Smooth muscle cell (in vitro differentiated cells): Measurements from ENCODE around the gene PIPOX. TPM values are rescaled to one million over a fixed set of nuclear protein-coding genes. Genes with fewer than 3 reads are reported as not detected.

Experiments
- DNase-seq: peaks from one replicate; lab custom pipeline; 2025; ENCODE audit not compliant: unreplicated experiment; lab: John Stamatoyannopoulos, UW
- H2AFZ ChIP-seq: fragments of 200-600 bp; sonication (generic); 2 replicates; pipeline ENCODE4 v1.6.0; 2016; ENCODE audit warnings: antibody characterized with exemption, low read depth, mild to moderate bottlenecking
- H3F3A ChIP-seq: fragments of 200-600 bp; sonication (generic); 2 replicates; pipeline ENCODE4 v1.6.0; 2017; ENCODE audit warnings: antibody characterized with exemption, low read depth
- H3K27ac ChIP-seq: fragments of 200-600 bp; sonication (generic); 2 replicates; pipeline ENCODE4 v1.5.1; 2016; ENCODE audit warnings: low read depth, mild to moderate bottlenecking
- H3K27me3 ChIP-seq: fragments of 200-600 bp; sonication (generic); 2 replicates; pipeline ENCODE4 v1.6.1; 2016; ENCODE audit warnings: low read depth, mild to moderate bottlenecking
- H3K36me3 ChIP-seq: fragments of 200-600 bp; sonication (generic); 2 replicates; pipeline ENCODE4 v1.5.1; 2016; ENCODE audit warnings: low read depth
- H3K4me1 ChIP-seq: fragments of 200-600 bp; sonication (generic); 2 replicates; pipeline ENCODE4 v1.5.1; 2016; ENCODE audit warnings: low read depth
- H3K4me2 ChIP-seq: fragments of 200-600 bp; sonication (generic); 2 replicates; pipeline ENCODE4 v1.6.0; 2016; ENCODE audit warnings: mild to moderate bottlenecking
- H3K4me3 ChIP-seq: fragments of 200-600 bp; sonication (generic); 2 replicates; pipeline ENCODE4 v1.5.1; 2016; ENCODE audit warnings: mild to moderate bottlenecking
- H3K79me2 ChIP-seq: fragments of 200-600 bp; sonication (generic); 2 replicates; pipeline ENCODE4 v1.6.0; 2016; ENCODE audit warnings: low read depth, mild to moderate bottlenecking
- H3K9ac ChIP-seq: fragments of 200-600 bp; sonication (generic); 2 replicates; pipeline ENCODE4 v1.6.0; 2016; ENCODE audit warnings: low read depth
- H3K9me3 ChIP-seq: fragments of 200-600 bp; sonication (generic); replicated peaks from 2 replicates; pipeline ENCODE4 v1.5.1; 2016; ENCODE audit warnings: low read depth
- H4K20me1 ChIP-seq: fragments of 200-600 bp; sonication (generic); 2 replicates; pipeline ENCODE4 v1.6.0; 2016; ENCODE audit warnings: low read depth
- CTCF ChIP-seq: fragments of 200-600 bp; sonication (generic); IDR thresholded peaks from 2 replicates; pipeline ENCODE4 v1.5.1; 2017; ENCODE audit warnings: borderline replicate concordance, mild to moderate bottlenecking, antibody characterized with exemption; ENCODE audit not compliant: insufficient read depth, poor library complexity, severe bottlenecking
- WGBS: methylation state at CpG from one replicate; pipeline ENCODE4 v1.1.7; 2016; ENCODE audit warnings: low lambda C conversion rate; 5-methylcytosine and 5-hydroxymethylcytosine counted together
- polyA plus RNA-seq: library from polyadenylated mRNA; unstranded; fragments of >200 nt; fragmentation: Nextera tagmentation; extraction: Ambion mirVana; gene quantifications from 2 replicates; pipeline ENCODE4 v1.2.1, GENCODE V29; 2016
- total RNA-seq: library from RNA; depleted of rRNA; stranded (reverse); fragments of >200 nt; gene quantifications from 2 replicates; pipeline ENCODE4 v1.2.3, GENCODE V29; 2014

The PIPOX gene
- total and polyA plus RNA-seq, 2 experiments from 2014 or later: 0.63 to 1.3 TPM

- Histone ChIP-seq H3K79me2 (no peaks in the 10 kb centered on the region), H3K27ac (no peak overlapping the region), H3F3A (peaks cover 7% of the 10 kb centered on the region), H3K4me3 (no peak overlapping the region), H3K27me3 (peaks cover 19% of the 10 kb centered on the region), H3K4me2 (no peak overlapping the region), H3K9me3 (peaks cover 5% of the 10 kb centered on the region), H2AFZ (no peak overlapping the region), H4K20me1 (no peaks in the 10 kb centered on the region), H3K4me1 (peaks cover 30% of the 10 kb centered on the region), H3K36me3 (no peaks in the 10 kb centered on the region), H3K9ac (no peak overlapping the region)
- DNase-seq: no peak
- WGBS: 84% methylated on average over 5 of the region's 5 CpGs
- TF ChIP-seq CTCF: no peak
Observed at GRCh38 chr17:29036584-29036983, 6.4 kb upstream of the PIPOX start.

GRCh38 chr17:29037739-29038084, 5.2 kb upstream of the PIPOX start:
- Histone ChIP-seq H3K9ac (no peak overlapping the region), H3K9me3 (peaks cover 5% of the 10 kb centered on the region), H3K4me3 (no peak overlapping the region), H3K4me2 (no peak overlapping the region), H3K27me3 (peaks cover 8% of the 10 kb centered on the region), H2AFZ (no peak overlapping the region), H3F3A (peaks cover 7% of the 10 kb centered on the region), H3K79me2 (no peaks in the 10 kb centered on the region), H4K20me1 (no peaks in the 10 kb centered on the region), H3K4me1 (peaks cover 33% of the 10 kb centered on the region), H3K36me3 (no peaks in the 10 kb centered on the region), H3K27ac (no peak overlapping the region)
- no peak for DNase-seq
- WGBS: 90% methylated on average over 10 of the region's 10 CpGs
- TF ChIP-seq CTCF: no peak

GRCh38 chr17:29038085-29038795, 4.7 kb upstream of the PIPOX start:
- Histone ChIP-seq H3K9me3 (peaks cover 5% of the 10 kb centered on the region), H3K27ac (no peak overlapping the region), H3K79me2 (no peaks in the 10 kb centered on the region), H3K4me2 (no peak overlapping the region), H3K36me3 (no peaks in the 10 kb centered on the region), H4K20me1 (no peaks in the 10 kb centered on the region), H3K4me3 (no peak overlapping the region), H3K27me3 (peaks cover 2% of the 10 kb centered on the region), H2AFZ (no peak overlapping the region), H3F3A (peaks cover 7% of the 10 kb centered on the region), H3K9ac (no peak overlapping the region), H3K4me1 (peaks cover 33% of the 10 kb centered on the region)
- 46% methylated on average over 15 of the region's 15 CpGs for WGBS
- TF ChIP-seq CTCF: no peak
- DNase-seq: no peak
